Left lobe of liver (tissue), 2 donors: Measurements from ENCODE around the gene CCT6B. TPM values are rescaled to one million over a fixed set of nuclear protein-coding genes. Genes with fewer than 3 reads are reported as not detected.

Experiments used
- ATAC-seq: fragments of 200-7000 bp; cut with Tn5 transposase; one replicate; pipeline ENCODE4 v1.9.1; 2020; ENCODE audit warnings: mild to moderate bottlenecking, moderate library complexity
- DNase-seq: peaks from one replicate; pipeline ENCODE4 v3.0.0-alpha.2; 2020; ENCODE audit warnings: low spot score
- total RNA-seq: library from RNA; stranded (reverse); gene quantifications from one replicate; pipeline ENCODE4 v1.2.1, GENCODE V29; 2021
- donor health status: DM: no; HTN: no; CAD: no; lungs with moderate emphysema.
- donor health status: DM: no; HTN: yes; CAD: no.

The CCT6B gene
- total RNA-seq, 1 donor from 2014 or later: 2.1 TPM

DNA sequence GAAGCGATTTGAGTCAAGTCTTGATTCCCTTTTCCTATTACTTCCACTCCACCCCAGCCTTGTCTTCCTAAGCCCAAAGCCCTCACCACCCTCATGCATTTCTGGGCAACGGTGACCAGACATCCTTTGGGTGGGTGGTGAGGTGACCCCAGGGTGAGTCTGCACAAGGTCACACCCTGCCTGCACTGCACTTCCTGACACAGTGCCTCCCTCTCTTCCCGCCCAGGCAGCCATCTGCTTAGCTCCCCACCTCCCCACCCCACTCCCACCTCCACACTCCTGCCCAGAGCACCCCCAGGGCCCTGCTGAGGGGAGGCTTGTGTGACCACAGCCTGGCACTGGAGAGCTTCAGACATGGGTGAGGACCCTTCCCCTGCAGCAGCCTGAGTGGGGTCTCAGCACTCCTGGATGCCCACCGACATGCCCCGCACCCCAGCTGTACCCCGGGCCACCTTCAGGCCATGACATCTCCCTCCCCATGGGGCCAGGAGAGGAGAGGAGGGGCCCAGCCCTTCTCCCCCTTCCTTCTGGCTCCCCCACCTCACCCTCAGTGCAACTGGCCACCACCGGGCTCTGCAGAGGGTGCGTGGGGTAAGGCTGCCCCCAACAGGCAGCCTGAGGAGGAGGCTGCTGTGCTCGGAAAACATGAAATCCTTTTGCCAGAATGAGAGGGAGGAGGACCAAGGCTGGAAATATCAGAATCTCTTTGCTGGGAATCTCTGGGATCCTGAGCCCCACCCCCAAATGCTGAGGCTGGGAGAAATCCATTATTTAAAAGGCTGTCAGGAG lies 68.6 kb downstream of the CCT6B start:
- DNase-seq (no peak), ATAC-seq (peak; percentile 62)

DNA sequence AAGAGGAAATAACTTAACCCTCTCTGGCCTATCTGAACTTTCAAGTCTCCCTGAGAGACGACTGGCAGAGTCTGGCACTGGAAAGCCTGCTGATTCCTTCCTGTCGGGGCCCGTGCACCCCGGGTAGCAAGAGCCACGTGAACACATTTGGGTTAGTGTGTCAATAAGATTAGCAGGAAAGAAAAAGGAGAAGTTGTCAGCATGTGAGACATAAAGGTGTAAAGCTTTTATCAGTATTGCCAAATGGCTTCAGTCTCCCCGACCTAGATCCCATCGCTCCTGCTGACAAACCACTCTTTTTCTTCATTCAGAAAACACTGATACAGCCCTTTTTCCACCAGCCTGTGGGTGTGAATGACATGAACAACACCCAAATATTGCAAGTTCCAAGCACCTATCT lies 74.4 kb downstream of the CCT6B start:
- DNase-seq (no peak), ATAC-seq (no peak)

DNA sequence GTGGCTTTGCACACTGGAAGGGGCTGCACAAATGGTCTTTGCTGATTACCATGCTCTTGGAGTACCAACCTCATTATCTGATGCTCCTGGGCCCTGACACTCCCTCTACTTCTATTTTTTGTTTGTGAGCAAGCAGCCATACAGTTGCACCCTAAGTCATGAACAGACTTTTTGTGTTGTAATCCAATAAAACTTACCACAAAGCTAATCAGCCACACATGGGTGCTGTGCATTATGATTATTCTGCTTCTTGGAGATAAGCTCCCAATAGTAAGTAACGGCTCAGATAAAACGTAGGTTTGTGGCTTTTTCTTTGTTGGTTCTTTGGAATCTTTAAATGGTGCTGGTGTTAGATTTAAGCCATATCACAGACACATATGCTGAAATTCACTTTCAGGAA lies 76.2 kb downstream of the CCT6B start:
- no peak for DNase-seq
- no peak for ATAC-seq

DNA sequence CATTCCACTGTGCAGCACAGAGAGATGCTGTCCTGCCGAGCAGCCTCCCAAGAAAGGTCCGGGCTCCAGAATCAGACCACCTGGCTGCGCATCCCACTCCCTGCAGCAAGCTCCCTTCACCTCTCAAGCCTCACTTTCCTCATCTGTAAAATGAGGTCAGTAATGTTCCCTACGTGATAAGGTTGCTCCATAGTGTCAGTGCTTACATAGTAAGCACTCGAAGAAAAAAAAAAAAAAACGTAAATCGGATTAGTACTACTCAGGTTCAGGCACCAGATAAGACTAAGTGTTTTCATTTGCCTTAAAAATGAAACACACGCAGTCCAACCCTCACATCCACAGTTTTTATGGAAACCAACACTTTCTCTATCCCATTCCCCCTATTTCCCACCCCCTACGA lies 76.7 kb downstream of the CCT6B start:
- no peak for DNase-seq
- ATAC-seq: no peak

DNA sequence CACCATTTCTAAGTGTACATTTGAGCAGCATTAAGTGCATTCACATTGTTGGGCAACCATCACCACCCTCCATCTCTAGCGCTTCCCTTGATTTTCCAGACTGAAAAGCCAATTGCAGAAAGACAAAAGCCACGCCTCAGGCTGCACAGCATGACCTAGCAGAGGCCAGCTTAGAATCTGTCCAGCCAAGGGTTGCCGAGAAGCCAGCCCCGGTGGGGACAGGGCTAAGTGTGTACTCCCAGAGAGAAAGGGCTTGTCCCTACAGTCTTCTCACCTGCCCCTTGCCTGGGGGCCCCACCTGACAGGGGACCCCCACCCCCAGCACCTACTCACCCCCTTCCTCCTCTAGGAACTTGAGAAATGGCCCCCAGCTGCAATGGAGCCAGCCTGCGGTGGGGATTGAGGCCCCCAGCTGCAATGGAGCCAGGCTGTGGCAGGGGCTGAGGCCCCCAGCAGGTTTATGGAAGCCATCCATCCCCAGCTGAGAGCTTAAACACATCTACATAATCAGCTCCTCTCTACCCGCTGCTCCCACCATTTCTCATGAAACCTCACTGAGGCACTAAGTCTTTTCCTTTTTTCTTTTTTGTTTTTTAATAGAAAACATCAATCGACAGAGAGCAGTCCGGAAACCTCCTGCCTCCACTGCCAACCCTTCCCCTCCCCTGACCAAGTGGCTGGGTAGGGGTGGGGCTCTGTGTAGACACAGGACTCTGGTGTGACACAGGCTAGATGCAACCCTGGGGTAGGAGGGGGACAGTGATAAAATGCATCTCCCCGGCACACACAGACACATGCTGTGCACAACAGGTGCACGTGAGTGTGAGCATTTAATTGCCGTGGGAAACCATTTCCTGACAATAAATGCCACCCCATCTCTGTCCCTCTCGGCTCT lies 77.9 kb downstream of the CCT6B start:
- DNase-seq: no peak

DNA sequence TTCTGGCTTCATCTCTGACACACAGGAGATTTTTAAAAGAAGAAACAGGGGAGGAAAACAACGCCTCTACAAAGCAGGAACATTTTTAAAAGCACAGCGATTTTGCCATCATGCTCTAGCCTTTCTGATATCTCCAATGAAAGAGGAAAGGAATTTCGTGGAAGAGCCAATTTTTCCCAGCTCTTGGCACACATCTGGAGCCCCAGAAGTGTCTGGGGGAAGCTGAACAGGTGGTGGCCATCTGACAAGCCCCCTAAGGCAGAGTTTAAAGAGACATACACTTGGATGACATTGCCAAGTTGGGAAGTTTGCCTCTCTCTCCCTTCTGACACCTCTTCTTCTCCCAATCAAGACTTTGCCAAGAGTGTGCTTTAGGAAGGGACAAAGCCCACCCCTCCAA lies 82.1 kb downstream of the CCT6B start:
- ATAC-seq (no peak), DNase-seq (no peak)

More for the DNA sequence above, 77.9 kb downstream of the CCT6B start:
- no peak for ATAC-seq

Other genes starting within 250 kb of the CCT6B start
- 4.4 TPM for gene ZNF830, start 80 bp upstream of the CCT6B start, total RNA-seq
- 16.3 TPM for gene LIG3, start 19.1 kb upstream of the CCT6B start, total RNA-seq
- 36.5 TPM for gene RFFL, start 102.2 kb upstream of the CCT6B start, total RNA-seq
- 4.4 TPM for gene RAD51D, start 158.4 kb upstream of the CCT6B start, total RNA-seq
- gene FNDC8, start 160.2 kb upstream of the CCT6B start, total RNA-seq: not detected
- 6.8 TPM for gene NLE1, start 180.8 kb upstream of the CCT6B start, total RNA-seq
- gene UNC45B, start 186.4 kb upstream of the CCT6B start, total RNA-seq: not detected
- not detected for gene SLC35G3, start 232.9 kb upstream of the CCT6B start, total RNA-seq